Testis (tissue), 2 donors: ENCODE measurements around the gene SCYL2.
"Not testable (repeated sequence)": the region's sequence is repeated elsewhere in the genome, so short reads cannot be mapped to it uniquely, and the experiment has no call there.

ENCODE experiments used
- CTCF ChIP-seq, 3 experiments: fragments of 450-650 bp in 2 of 3; fragments of 200-600 bp in 1 of 3; sonication (generic) in 1 of 3; IDR thresholded peaks; one replicate each; pipeline ENCODE4 v1.5.1; 2016 to 2019; ENCODE audit warnings: antibody characterized with exemption in 3 of 3, mild to moderate bottlenecking in 2 of 3, moderate library complexity in 1 of 3
- POLR2A ChIP-seq: fragments of 450-650 bp; IDR thresholded peaks from one replicate; pipeline ENCODE4 v1.6.1; 2017; ENCODE audit warnings: antibody characterized with exemption, mild to moderate bottlenecking, moderate library complexity

- not testable (repeated sequence) for TF ChIP-seq CTCF (IDR thresholded peaks at IDR 0.05); POLR2A
Observed at GRCh38 chr12:100304334-100304733, 37.4 kb downstream of the SCYL2 start.
